HG03432 (cell line): Measurements from ENCODE around the gene TIMM23.
A peak's percentile ranks its signal among the peaks of the same experiment; 100 is the strongest.
"Not testable (repeated sequence)": the region's sequence is repeated elsewhere in the genome, so short reads cannot be mapped to it uniquely, and the experiment has no call there.

Source experiments
- ATAC-seq: cut with Tn5 transposase; IDR thresholded peaks from one replicate; pipeline ENCODE4 v1.9.1; 2021; ENCODE audit warnings: mild to moderate bottlenecking, moderate library complexity; ENCODE audit not compliant: unreplicated experiment

The TIMM23 gene

GRCh38 chr10:46020344-46020657 lies 48.0 kb downstream of the TIMM23 start:
- no peak for ATAC-seq

GRCh38 chr10:46022978-46023702 lies 50.9 kb downstream of the TIMM23 start:
- peak; percentile 96 for ATAC-seq

GRCh38 chr10:46024948-46025347 lies 52.7 kb downstream of the TIMM23 start:
- no peak for ATAC-seq

GRCh38 chr10:46025406-46025805 lies 53.1 kb downstream of the TIMM23 start:
- no peak for ATAC-seq

GRCh38 chr10:46026106-46026505 lies 53.8 kb downstream of the TIMM23 start:
- no peak for ATAC-seq

- peak; percentile 38 for ATAC-seq
Observed at GRCh38 chr10:46028584-46029460, 56.5 kb downstream of the TIMM23 start.

GRCh38 chr10:46029461-46030030 lies 57.3 kb downstream of the TIMM23 start:
- no peak for ATAC-seq

GRCh38 chr10:46030091-46030937 lies 58.0 kb downstream of the TIMM23 start, which contains the start of gene NCOA4:
Gene NCOA4 (minus strand): TSS chr10:46030623. CDS start chr10:46016680, 13,943 bp downstream.
- ATAC-seq = peak; percentile 98

- no peak for ATAC-seq
Observed at GRCh38 chr10:46031648-46032532, 59.6 kb downstream of the TIMM23 start.

- no peak for ATAC-seq
Observed at GRCh38 chr10:46033602-46034011, 61.3 kb downstream of the TIMM23 start.

- ATAC-seq = no peak
Observed at GRCh38 chr10:46035923-46036849, 63.9 kb downstream of the TIMM23 start.

- ATAC-seq = no peak
Observed at GRCh38 chr10:46037107-46037825, 65.0 kb downstream of the TIMM23 start.

- no peak for ATAC-seq
Observed at GRCh38 chr10:46040004-46040403, 67.7 kb downstream of the TIMM23 start.

- ATAC-seq = no peak
Observed at GRCh38 chr10:46042527-46042926, 70.2 kb downstream of the TIMM23 start.

- no peak for ATAC-seq
Observed at GRCh38 chr10:46046261-46046660, 74.0 kb downstream of the TIMM23 start, which contains the start of gene MSMB. Gene MSMB (minus strand): TSS chr10:46046269. CDS start chr10:46046237, 32 bp downstream.

- no peak for ATAC-seq
Observed at GRCh38 chr10:46048152-46048551, 75.9 kb downstream of the TIMM23 start.

GRCh38 chr10:46049497-46049831 lies 77.2 kb downstream of the TIMM23 start:
- not testable (repeated sequence) for ATAC-seq
